22Rv1 (cell line): ENCODE results near the gene POU2F1.

Experiments
- H3K27ac ChIP-seq: fragments of 450-650 bp; 2 replicates; pipeline ENCODE4 v1.5.1; 2017
- ZFX ChIP-seq: fragments of 450-650 bp; IDR thresholded peaks from 2 replicates; pipeline ENCODE4 v1.6.1; 2017; ENCODE audit warnings: antibody characterized with exemption, borderline replicate concordance
- TF ChIP-seq, protein P1 (sequence below): fragments of 450-650 bp; IDR thresholded peaks from 2 replicates; pipeline ENCODE4 v1.5.1; 2017; ENCODE audit warnings: mild to moderate bottlenecking

Gene POU2F1

DNA sequence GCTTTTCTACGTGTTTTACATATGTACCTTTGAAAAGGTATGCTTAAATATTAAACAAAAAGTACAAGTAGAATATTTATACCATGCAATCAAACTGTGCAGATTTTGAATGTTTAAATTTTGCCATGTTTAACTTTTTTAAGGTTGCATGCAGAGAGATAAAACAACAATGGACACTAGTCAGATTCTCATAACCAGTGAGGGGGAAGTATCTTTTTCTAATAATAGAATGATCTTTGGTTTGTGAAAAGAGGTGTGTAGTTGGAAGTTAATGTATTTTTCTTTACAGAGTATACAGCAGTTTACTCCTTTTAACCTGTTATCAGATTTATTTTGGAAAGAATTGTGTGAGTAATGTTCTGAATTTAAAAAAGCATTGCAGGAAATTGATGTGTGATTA, 27.1 kb downstream of the POU2F1 start:
- TF ChIP-seq ZFX = no peak
- TF ChIP-seq, protein P1, sequence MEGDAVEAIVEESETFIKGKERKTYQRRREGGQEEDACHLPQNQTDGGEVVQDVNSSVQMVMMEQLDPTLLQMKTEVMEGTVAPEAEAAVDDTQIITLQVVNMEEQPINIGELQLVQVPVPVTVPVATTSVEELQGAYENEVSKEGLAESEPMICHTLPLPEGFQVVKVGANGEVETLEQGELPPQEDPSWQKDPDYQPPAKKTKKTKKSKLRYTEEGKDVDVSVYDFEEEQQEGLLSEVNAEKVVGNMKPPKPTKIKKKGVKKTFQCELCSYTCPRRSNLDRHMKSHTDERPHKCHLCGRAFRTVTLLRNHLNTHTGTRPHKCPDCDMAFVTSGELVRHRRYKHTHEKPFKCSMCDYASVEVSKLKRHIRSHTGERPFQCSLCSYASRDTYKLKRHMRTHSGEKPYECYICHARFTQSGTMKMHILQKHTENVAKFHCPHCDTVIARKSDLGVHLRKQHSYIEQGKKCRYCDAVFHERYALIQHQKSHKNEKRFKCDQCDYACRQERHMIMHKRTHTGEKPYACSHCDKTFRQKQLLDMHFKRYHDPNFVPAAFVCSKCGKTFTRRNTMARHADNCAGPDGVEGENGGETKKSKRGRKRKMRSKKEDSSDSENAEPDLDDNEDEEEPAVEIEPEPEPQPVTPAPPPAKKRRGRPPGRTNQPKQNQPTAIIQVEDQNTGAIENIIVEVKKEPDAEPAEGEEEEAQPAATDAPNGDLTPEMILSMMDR = no peak

DNA sequence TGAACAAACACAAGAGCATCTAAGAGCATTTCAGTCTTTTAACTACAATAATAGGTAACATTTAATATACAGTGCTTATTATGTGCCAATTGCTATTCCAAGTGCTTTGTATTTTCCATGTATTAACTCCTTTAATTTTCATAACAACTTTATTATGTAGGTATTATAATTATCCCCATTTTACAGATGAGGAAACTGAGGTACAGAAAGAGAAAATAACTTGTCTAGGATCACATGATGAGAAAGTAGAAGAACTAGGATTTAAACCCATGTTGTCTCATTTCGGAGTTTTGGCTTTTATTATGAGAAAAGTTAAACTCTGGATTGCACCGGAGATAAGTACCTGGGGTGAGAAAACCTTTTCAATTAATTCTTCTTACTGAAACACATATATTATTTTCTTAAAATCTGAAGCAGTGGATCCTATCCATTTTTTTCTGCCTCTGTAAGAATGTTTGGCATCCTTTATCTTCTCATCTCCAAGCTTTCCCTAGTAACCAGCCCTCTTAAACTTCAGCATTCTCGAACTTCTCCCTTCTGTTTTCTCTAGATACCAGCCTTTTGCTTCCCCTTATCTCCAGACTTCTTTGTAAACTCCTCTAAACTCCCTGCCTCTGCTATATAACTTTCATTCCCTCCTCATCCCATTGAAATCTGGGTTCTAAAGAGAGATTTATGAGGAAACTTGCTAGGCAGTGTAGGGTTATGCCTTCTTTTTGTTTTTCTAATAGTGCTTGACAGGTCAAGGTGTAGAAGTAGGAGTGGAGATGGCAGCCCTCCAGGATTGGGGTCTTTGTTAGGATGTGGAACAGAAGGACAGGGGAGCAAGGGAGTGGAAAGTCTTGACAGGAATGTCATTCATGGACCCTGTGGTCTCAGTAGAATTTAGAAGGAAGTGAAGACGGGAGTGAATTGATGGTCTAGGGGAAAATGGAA, 28.3 kb downstream of the POU2F1 start:
- TF ChIP-seq ZFX = no peak
- TF ChIP-seq, protein P1 = no peak
- H3K27ac ChIP-seq = no peak overlapping the region

More for the DNA sequence above, 27.1 kb downstream of the POU2F1 start:
- no peak overlapping the region for H3K27ac ChIP-seq

DNA sequence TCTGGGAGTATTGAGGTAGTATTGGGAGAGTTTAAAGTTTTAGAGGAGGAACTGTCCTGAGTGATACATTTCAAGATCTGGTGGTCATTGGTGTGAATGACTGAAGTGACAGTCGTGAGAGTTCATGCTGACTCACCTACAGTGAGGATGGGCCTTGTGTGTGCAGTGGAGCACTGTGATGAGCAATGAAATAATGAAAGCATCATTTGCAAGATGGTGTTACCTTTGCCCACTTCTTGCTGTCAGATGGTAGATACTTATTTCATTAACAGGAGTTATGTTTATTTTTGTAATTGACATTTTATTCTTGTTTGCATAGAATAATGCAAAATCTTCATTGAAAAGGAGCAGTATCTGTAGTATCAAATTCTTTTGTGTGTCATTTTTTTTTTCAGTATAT, 29.0 kb downstream of the POU2F1 start:
- no peak for TF ChIP-seq ZFX
- TF ChIP-seq, protein P1 = no peak

DNA sequence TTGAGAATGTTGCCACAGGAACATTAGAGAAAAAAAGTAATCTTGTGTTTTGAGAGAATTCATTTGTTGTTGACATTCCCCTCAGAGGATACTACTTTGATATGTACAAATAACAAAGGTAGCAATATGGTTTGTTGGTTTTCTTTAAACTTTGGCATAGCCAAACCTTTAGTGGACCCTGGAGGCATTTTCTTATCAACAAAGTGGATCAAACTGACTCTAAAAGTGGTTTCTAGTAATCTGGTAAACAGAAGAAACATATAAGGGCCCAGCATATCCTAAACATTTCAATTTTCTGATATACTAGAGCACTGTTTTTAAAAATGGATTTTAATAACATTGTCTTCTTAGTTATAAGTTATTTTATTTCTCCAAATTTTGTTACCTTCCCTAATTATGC, 29.8 kb downstream of the POU2F1 start:
- H3K27ac ChIP-seq = no peak overlapping the region
- TF ChIP-seq, protein P1 = no peak
- TF ChIP-seq ZFX = no peak

More for the DNA sequence above, 29.0 kb downstream of the POU2F1 start:
- no peak overlapping the region for H3K27ac ChIP-seq

DNA sequence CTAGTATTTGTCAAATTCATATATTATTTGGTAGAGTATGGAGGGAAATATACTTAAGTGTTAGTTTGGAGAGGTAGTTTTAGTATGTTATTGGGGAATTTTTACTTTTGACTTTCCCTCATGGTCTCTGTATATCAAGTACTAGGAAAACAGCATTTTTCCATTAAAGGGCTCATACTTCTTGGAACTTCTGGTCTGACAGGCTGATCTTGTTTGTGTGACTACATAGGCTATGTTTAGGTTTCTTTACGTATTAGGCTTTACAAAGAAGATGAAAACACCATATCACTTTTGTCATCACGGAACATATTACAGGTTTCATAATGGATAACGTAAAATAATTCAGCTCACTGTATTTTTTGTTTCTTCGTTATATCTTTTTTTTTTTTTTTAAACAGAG, 30.8 kb downstream of the POU2F1 start:
- TF ChIP-seq, protein P1 = no peak

DNA sequence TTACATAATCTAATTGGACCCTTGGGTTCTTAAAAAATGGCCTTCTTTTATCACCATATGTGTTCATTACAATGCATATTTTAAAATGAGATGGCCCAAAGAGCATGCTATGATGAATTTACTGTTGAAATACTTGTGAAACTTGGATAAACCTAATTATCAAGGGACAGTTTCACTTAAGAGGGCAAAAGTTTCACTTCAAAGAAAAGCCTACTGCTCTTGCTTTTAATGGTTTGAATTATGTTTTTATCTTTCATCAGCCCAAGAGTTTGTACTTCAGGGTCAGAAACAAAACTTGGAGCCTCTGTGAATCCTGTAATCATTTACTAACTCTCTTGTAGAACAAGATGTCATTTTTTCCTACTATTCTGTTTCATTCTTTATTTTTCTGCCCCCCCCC, 32.3 kb downstream of the POU2F1 start:
- no peak overlapping the region for H3K27ac ChIP-seq
- TF ChIP-seq, protein P1 = no peak
- no peak for TF ChIP-seq ZFX

More for the DNA sequence above, 30.8 kb downstream of the POU2F1 start:
- no peak overlapping the region for H3K27ac ChIP-seq

DNA sequence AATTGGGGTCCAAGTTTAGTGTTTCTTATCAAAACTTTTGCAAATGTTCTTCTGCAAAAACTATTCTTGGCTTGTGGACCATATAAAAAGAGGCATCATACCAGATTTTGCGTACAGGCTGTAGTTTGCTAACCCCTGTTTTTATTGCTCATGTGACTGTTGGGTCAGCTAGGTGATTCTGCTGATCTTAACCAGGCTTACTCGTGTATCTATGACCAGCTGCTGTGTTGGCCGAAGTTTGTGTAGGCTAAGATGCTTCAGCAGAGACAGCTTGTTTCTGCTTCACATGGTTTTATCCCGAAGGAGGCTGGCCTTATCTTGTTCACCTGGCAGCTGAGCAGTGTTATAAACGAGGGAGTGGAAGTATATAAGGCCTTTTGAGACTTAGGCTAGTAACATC, 38.2 kb downstream of the POU2F1 start:
- TF ChIP-seq, protein P1 = no peak
- TF ChIP-seq ZFX = no peak
- no peak overlapping the region for H3K27ac ChIP-seq
